Mesenchymal stem cell (in vitro differentiated cells and primary cell): ENCODE measurements around the gene HOXC5.

Source experiments
- DNase-seq: peaks from one replicate; pipeline ENCODE4 v3.0.0-alpha.2; 2013
- H2AFZ ChIP-seq: one replicate; pipeline ENCODE4 v1.6.1; 2013; ENCODE audit warnings: low read depth, mild to moderate bottlenecking, control low read depth, inconsistent platforms, low read length, moderate library complexity
- H2AK5ac ChIP-seq: 2 replicates; pipeline ENCODE4 v1.6.1; 2013; ENCODE audit warnings: low read length, moderate library complexity, mild to moderate bottlenecking, inconsistent platforms; ENCODE audit not compliant: severe bottlenecking
- H2BK120ac ChIP-seq: one replicate; pipeline ENCODE4 v1.6.1; 2013; ENCODE audit warnings: low read depth, mild to moderate bottlenecking, inconsistent platforms, low read length, moderate library complexity
- H2BK12ac ChIP-seq, 2 experiments: one replicate each; pipeline ENCODE4 v1.6.1; 2013; ENCODE audit warnings: inconsistent platforms in 2 of 2, low read length in 2 of 2, mild to moderate bottlenecking in 2 of 2, moderate library complexity in 2 of 2, control low read depth in 1 of 2
- H2BK15ac ChIP-seq: one replicate; pipeline ENCODE4 v1.6.1; 2013; ENCODE audit warnings: mild to moderate bottlenecking, low read depth, inconsistent platforms; ENCODE audit not compliant: poor library complexity, severe bottlenecking
- H2BK5ac ChIP-seq: 2 replicates; pipeline ENCODE4 v1.6.1; 2013; ENCODE audit warnings: low read depth, mild to moderate bottlenecking, low read length, control low read depth, inconsistent platforms; ENCODE audit not compliant: poor library complexity, severe bottlenecking
- H3K14ac ChIP-seq, 2 experiments: one replicate each; pipeline ENCODE4 v1.6.1; 2013; ENCODE audit warnings: inconsistent platforms in 2 of 2, low read length in 2 of 2, control low read depth in 1 of 2, mild to moderate bottlenecking in 1 of 2, moderate library complexity in 1 of 2
- H3K18ac ChIP-seq, 2 experiments: one replicate each; pipeline ENCODE4 v1.6.1; 2013; ENCODE audit warnings: inconsistent platforms in 2 of 2, low read length in 2 of 2, control low read depth in 1 of 2, low read depth in 1 of 2, mild to moderate bottlenecking in 1 of 2
- H3K23ac ChIP-seq, 2 experiments: one replicate each; pipeline ENCODE4 v1.6.1; 2013; ENCODE audit warnings: inconsistent platforms in 2 of 2, low read length in 2 of 2, mild to moderate bottlenecking in 2 of 2, moderate library complexity in 2 of 2, control low read depth in 1 of 2
- H3K27ac ChIP-seq: 2 replicates; pipeline ENCODE4 v1.5.1; 2013; ENCODE audit warnings: mild to moderate bottlenecking, moderate library complexity, low read length, control low read depth, inconsistent platforms; ENCODE audit not compliant: poor library complexity, severe bottlenecking
- H3K27me3 ChIP-seq, 2 experiments: 2 replicates each; pipeline versions ENCODE4 v1.6.1 to v1.7.0; 2013; ENCODE audit warnings: low read length in 2 of 2, mild to moderate bottlenecking in 2 of 2, moderate library complexity in 2 of 2, control low read depth in 1 of 2, inconsistent platforms in 1 of 2; ENCODE audit not compliant: control insufficient read depth in 1 of 2, insufficient read depth in 1 of 2
- H3K36me3 ChIP-seq, 2 experiments: 2 replicates each; pipeline versions ENCODE4 v1.6.1 to v1.7.0; 2013; ENCODE audit warnings: low read length in 2 of 2, control low read depth in 1 of 2, inconsistent platforms in 1 of 2, low read depth in 1 of 2, mild to moderate bottlenecking in 1 of 2; ENCODE audit not compliant: insufficient read depth in 2 of 2, control insufficient read depth in 1 of 2
- H3K4ac ChIP-seq, 2 experiments: one replicate each; pipeline ENCODE4 v1.6.1; 2013; ENCODE audit warnings: inconsistent platforms in 2 of 2, low read length in 2 of 2, mild to moderate bottlenecking in 2 of 2, moderate library complexity in 2 of 2, control low read depth in 1 of 2, low read depth in 1 of 2
- H3K4me1 ChIP-seq: 2 replicates; pipeline ENCODE4 v1.6.1; 2013; ENCODE audit warnings: low read depth, low read length, control low read depth; ENCODE audit not compliant: control insufficient read depth, insufficient read depth
- H3K4me2 ChIP-seq: 2 replicates; pipeline ENCODE4 v1.6.1; 2013; ENCODE audit warnings: low read length, mild to moderate bottlenecking, inconsistent platforms; ENCODE audit not compliant: poor library complexity, severe bottlenecking
- H3K4me3 ChIP-seq, 2 experiments: 2 replicates each; pipeline versions ENCODE4 v1.5.1 to v1.7.0; 2013; ENCODE audit warnings: low read length in 2 of 2, mild to moderate bottlenecking in 2 of 2, control low read depth in 1 of 2, low read depth in 1 of 2; ENCODE audit not compliant: insufficient read depth in 1 of 2
- H3K79me1 ChIP-seq: replicated peaks from 2 replicates; pipeline ENCODE4 v1.6.1; 2013; ENCODE audit warnings: mild to moderate bottlenecking, control low read depth, low read length, inconsistent platforms; ENCODE audit not compliant: poor library complexity, severe bottlenecking
- H3K9ac ChIP-seq: 2 replicates; pipeline ENCODE4 v1.7.0; 2013; ENCODE audit warnings: mild to moderate bottlenecking, low read length, moderate library complexity
- H3K9me3 ChIP-seq: 2 replicates; pipeline ENCODE4 v1.7.0; 2013; ENCODE audit warnings: mild to moderate bottlenecking, low read length; ENCODE audit not compliant: control insufficient read depth
- H4K8ac ChIP-seq: one replicate; pipeline ENCODE4 v1.6.1; 2013; ENCODE audit warnings: inconsistent platforms, mild to moderate bottlenecking, low read length, moderate library complexity
- H4K91ac ChIP-seq: one replicate; pipeline ENCODE4 v1.6.1; 2013; ENCODE audit warnings: mild to moderate bottlenecking, low read length, inconsistent platforms
- WGBS: methylation state at CpG from one replicate; pipeline ENCODE4 v1.1.7; 2013; ENCODE audit warnings: mixed read lengths; 5-methylcytosine and 5-hydroxymethylcytosine counted together

HOXC5 gene

GRCh38 chr12:54060975-54061778 lies 28.3 kb downstream of the HOXC5 start:
- no peak overlapping the region for H3K27ac ChIP-seq
- no peak overlapping the region for H3K4me2 ChIP-seq
- no peak overlapping the region for H2BK120ac ChIP-seq
- no peak overlapping the region for H4K8ac ChIP-seq
- 48% methylated on average over 6 of the region's 7 CpGs for WGBS
- no peak overlapping the region for H2AFZ ChIP-seq
- H3K79me1 ChIP-seq = peaks cover 14% of the 10 kb centered on the region
- H2BK5ac ChIP-seq = no peak overlapping the region
- no peak overlapping the region for H2BK15ac ChIP-seq
- no peak overlapping the region for H3K9ac ChIP-seq
- H3K4me3 ChIP-seq = no peak overlapping the region
- no peak overlapping the region for H3K18ac ChIP-seq
- H3K14ac ChIP-seq = no peak overlapping the region
- H3K4me1 ChIP-seq = peaks cover 3% of the 10 kb centered on the region
- H3K4ac ChIP-seq = no peak overlapping the region
- H3K23ac ChIP-seq = no peak overlapping the region
- no peaks in the 10 kb centered on the region for H3K9me3 ChIP-seq
- peaks cover 0 to 16% of the 10 kb centered on the region in 2 experiments for H3K27me3 ChIP-seq
- H4K91ac ChIP-seq = no peak overlapping the region
- no peak for DNase-seq
- no peak overlapping the region for H2BK12ac ChIP-seq
- H3K36me3 ChIP-seq = peaks cover 10 to 15% of the 10 kb centered on the region in 2 experiments
- no peak overlapping the region for H2AK5ac ChIP-seq

GRCh38 chr12:54065677-54066076 lies 32.8 kb downstream of the HOXC5 start:
- no peak overlapping the region for H4K8ac ChIP-seq
- H3K9me3 ChIP-seq = no peaks in the 10 kb centered on the region
- no peak overlapping the region for H3K27ac ChIP-seq
- H2AFZ ChIP-seq = no peak overlapping the region
- H3K4me3 ChIP-seq = no peak overlapping the region
- H3K4ac ChIP-seq = no peak overlapping the region
- H4K91ac ChIP-seq = no peak overlapping the region
- DNase-seq = no peak
- H3K79me1 ChIP-seq = peaks cover 5% of the 10 kb centered on the region
- peaks cover 1% of the 10 kb centered on the region for H3K4me1 ChIP-seq
- no peak overlapping the region for H2BK5ac ChIP-seq
- H3K4me2 ChIP-seq = no peak overlapping the region
- peaks cover 3 to 4% of the 10 kb centered on the region in 2 experiments for H3K36me3 ChIP-seq
- H3K23ac ChIP-seq = no peak overlapping the region
- no peak overlapping the region for H2BK120ac ChIP-seq
- no peak overlapping the region for H2BK12ac ChIP-seq
- H2AK5ac ChIP-seq = no peak overlapping the region
- no peak overlapping the region for H3K14ac ChIP-seq
- H3K9ac ChIP-seq = no peak overlapping the region
- H3K18ac ChIP-seq = no peak overlapping the region
- H3K27me3 ChIP-seq = peaks cover 0 to 12% of the 10 kb centered on the region in 2 experiments
- H2BK15ac ChIP-seq = no peak overlapping the region

- H2AFZ ChIP-seq = no peak overlapping the region
- H3K4me2 ChIP-seq = no peak overlapping the region
- no peak overlapping the region for H2AK5ac ChIP-seq
- no peak overlapping the region for H2BK5ac ChIP-seq
- H3K27me3 ChIP-seq = peaks cover 0 to 10% of the 10 kb centered on the region in 2 experiments
- H2BK12ac ChIP-seq = no peak overlapping the region
- H3K14ac ChIP-seq = no peak overlapping the region
- H2BK15ac ChIP-seq = no peak overlapping the region
- no peaks in the 10 kb centered on the region for H3K9me3 ChIP-seq
- H3K4me3 ChIP-seq = no peak overlapping the region
- H2BK120ac ChIP-seq = no peak overlapping the region
- no peak overlapping the region for H3K4ac ChIP-seq
- H3K27ac ChIP-seq = no peak overlapping the region
- H3K79me1 ChIP-seq = peaks cover 5% of the 10 kb centered on the region
- WGBS = no CpG with 5 or more reads among the region's 1 CpG
- H3K23ac ChIP-seq = no peak overlapping the region
- no peak overlapping the region for H4K91ac ChIP-seq
- no peak overlapping the region for H3K9ac ChIP-seq
- peaks cover 1% of the 10 kb centered on the region for H3K4me1 ChIP-seq
- peaks cover 3 to 4% of the 10 kb centered on the region in 2 experiments for H3K36me3 ChIP-seq
- H4K8ac ChIP-seq = no peak overlapping the region
- DNase-seq = no peak
- no peak overlapping the region for H3K18ac ChIP-seq
Observed at GRCh38 chr12:54066408-54066807, 33.6 kb downstream of the HOXC5 start.

- no peak overlapping the region for H3K14ac ChIP-seq
- no peak overlapping the region for H4K91ac ChIP-seq
- no peaks in the 10 kb centered on the region for H3K4me1 ChIP-seq
- DNase-seq = no peak
- H3K4me3 ChIP-seq = peak overlapping the region in 1 of 2 experiments; percentile 9
- no peak overlapping the region for H3K4ac ChIP-seq
- no peaks in the 10 kb centered on the region for H3K9me3 ChIP-seq
- H2BK120ac ChIP-seq = no peak overlapping the region
- no peak overlapping the region for H3K23ac ChIP-seq
- H2AK5ac ChIP-seq = no peak overlapping the region
- WGBS = 85% methylated on average over 4 of the region's 4 CpGs
- H4K8ac ChIP-seq = no peak overlapping the region
- no peak overlapping the region for H2BK15ac ChIP-seq
- H2AFZ ChIP-seq = no peak overlapping the region
- H2BK5ac ChIP-seq = no peak overlapping the region
- no peak overlapping the region for H3K18ac ChIP-seq
- H3K36me3 ChIP-seq = peaks cover 0 to 3% of the 10 kb centered on the region in 2 experiments
- no peak overlapping the region for H3K27ac ChIP-seq
- no peak overlapping the region for H2BK12ac ChIP-seq
- peaks cover 3% of the 10 kb centered on the region for H3K79me1 ChIP-seq
- H3K4me2 ChIP-seq = no peak overlapping the region
- no peak overlapping the region for H3K9ac ChIP-seq
- peaks cover 0 to 9% of the 10 kb centered on the region in 2 experiments for H3K27me3 ChIP-seq
Observed at GRCh38 chr12:54068418-54069070, 35.7 kb downstream of the HOXC5 start.
